ENCODE results near the gene SLC25A26. TPM values are rescaled to one million over a fixed set of nuclear protein-coding genes. Genes with fewer than 3 reads are reported as not detected.

Gene SLC25A26
- polyA plus RNA-seq, 1 donor (not counting 4 experiments of a cell fraction or from before 2014, with no cell fraction given) = 25.2 TPM

DNA sequence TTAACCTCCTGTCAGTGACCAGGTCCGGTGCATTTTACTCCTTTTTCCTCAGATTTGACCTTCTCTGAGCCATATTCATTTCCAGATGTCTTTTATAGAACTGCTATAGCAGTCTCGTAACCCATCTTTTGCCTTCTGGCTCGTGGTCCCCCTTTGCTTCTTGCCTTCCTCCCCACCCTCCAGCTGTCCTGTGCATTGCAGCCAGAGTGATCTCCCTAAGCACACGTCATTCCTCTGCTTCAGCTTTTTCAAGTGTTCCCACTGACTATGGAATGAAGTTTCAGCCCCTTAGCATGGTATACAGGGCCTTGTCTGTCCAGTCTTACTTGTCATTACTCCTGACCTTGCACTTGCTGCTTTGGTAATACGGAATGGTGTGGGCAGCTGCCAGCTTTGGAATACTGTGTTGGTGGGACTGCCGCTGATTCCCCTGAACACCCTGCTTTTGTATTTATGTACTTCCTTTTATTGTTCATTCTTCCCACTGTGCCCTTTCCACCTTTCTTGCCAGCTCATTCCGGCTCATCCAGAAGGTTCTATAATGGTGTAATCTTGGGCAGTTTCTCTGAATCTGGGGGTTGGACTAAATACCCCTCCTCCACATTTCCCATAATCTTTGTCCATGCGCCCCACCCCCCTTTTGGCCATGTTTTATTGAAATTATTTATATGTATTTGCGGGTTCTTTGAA is 38.9 kb downstream of the SLC25A26 start:
- Histone ChIP-seq H3K9ac (ENCODE audit: control insufficient read depth, extremely low read depth, insufficient read depth, low read length) (no peak overlapping the region), H3K4me2 (ENCODE audit: control insufficient read depth, extremely low read depth, insufficient read depth, low read depth, low read length) (no peak overlapping the region), H4K20me1 (ENCODE audit: control insufficient read depth, extremely low read depth, insufficient read depth, low read length) (peaks cover 5% of the 10 kb centered on the region), H3K9me1 (ENCODE audit: control insufficient read depth, extremely low read depth, insufficient read depth, low read length) (no peaks in the 10 kb centered on the region), H3K79me2 (ENCODE audit: control insufficient read depth, insufficient read depth, low read length) (no peaks in the 10 kb centered on the region), H3K4me1 (ENCODE audit: control insufficient read depth, extremely low read depth, insufficient read depth, low read length) (no peaks in the 10 kb centered on the region), H3K27ac (ENCODE audit: control insufficient read depth, insufficient read depth, low read length) (no peak overlapping the region), H3K27me3 (ENCODE audit: control insufficient read depth, extremely low read depth, insufficient read depth, low read length) (no peaks in the 10 kb centered on the region), H3K36me3 (ENCODE audit: control insufficient read depth in 2 of 2, extremely low read depth in 1 of 2, insufficient read depth in 2 of 2, low read length in 2 of 2) (peaks cover 0 to 2% of the 10 kb centered on the region in 2 experiments), H2AFZ (ENCODE audit: control insufficient read depth, low read length) (no peak overlapping the region), H3K9me3 (ENCODE audit: control insufficient read depth, low read depth, low read length) (no peaks in the 10 kb centered on the region), H3K4me3 (ENCODE audit: control insufficient read depth in 2 of 3, extremely low read depth in 1 of 3, insufficient read depth in 2 of 3, low read depth in 1 of 3, low read length in 3 of 3) (no peak overlapping the region)
- no peak for FAIRE-seq
- TF ChIP-seq, protein P1, sequence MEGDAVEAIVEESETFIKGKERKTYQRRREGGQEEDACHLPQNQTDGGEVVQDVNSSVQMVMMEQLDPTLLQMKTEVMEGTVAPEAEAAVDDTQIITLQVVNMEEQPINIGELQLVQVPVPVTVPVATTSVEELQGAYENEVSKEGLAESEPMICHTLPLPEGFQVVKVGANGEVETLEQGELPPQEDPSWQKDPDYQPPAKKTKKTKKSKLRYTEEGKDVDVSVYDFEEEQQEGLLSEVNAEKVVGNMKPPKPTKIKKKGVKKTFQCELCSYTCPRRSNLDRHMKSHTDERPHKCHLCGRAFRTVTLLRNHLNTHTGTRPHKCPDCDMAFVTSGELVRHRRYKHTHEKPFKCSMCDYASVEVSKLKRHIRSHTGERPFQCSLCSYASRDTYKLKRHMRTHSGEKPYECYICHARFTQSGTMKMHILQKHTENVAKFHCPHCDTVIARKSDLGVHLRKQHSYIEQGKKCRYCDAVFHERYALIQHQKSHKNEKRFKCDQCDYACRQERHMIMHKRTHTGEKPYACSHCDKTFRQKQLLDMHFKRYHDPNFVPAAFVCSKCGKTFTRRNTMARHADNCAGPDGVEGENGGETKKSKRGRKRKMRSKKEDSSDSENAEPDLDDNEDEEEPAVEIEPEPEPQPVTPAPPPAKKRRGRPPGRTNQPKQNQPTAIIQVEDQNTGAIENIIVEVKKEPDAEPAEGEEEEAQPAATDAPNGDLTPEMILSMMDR (optimal IDR thresholded peaks at IDR 0.05 in 1 of 3, IDR thresholded peaks at IDR 0.05 in 1 of 3, conservative IDR thresholded peaks at IDR 0.05 in 1 of 3; ENCODE audit: extremely low read depth in 1 of 3, insufficient read depth in 2 of 3, low read length in 3 of 3) = no peak
- no peak for TF ChIP-seq EZH2 (IDR thresholded peaks at IDR 0.05; ENCODE audit: low read length)
- no peak for DNase-seq (ENCODE audit: low read depth, low spot score)
- dilution Hi-C loops (cut with MboI; ENCODE audit: extremely low pct_ligation_motif_present, low sequenced_read_pairs) = no loop called here

GRCh38 chr3:66260431-66260830 is 39.6 kb downstream of the SLC25A26 start:
- no peak overlapping the region for H3K4me3 ChIP-seq (ENCODE audit: control insufficient read depth in 2 of 3, extremely low read depth in 1 of 3, insufficient read depth in 2 of 3, low read depth in 1 of 3, low read length in 3 of 3)
- no peak for DNase-seq (ENCODE audit: low read depth, low spot score)
- no peaks in the 10 kb centered on the region for H3K4me1 ChIP-seq (ENCODE audit: control insufficient read depth, extremely low read depth, insufficient read depth, low read length)
- dilution Hi-C loops (cut with MboI; ENCODE audit: extremely low pct_ligation_motif_present, low sequenced_read_pairs) = no loop called here
- no peak overlapping the region for H3K27ac ChIP-seq (ENCODE audit: control insufficient read depth, insufficient read depth, low read length)
- no peak for TF ChIP-seq EZH2 (IDR thresholded peaks at IDR 0.05; ENCODE audit: low read length)
- TF ChIP-seq, protein P1 (optimal IDR thresholded peaks at IDR 0.05 in 1 of 3, IDR thresholded peaks at IDR 0.05 in 1 of 3, conservative IDR thresholded peaks at IDR 0.05 in 1 of 3; ENCODE audit: extremely low read depth in 1 of 3, insufficient read depth in 2 of 3, low read length in 3 of 3) = no peak
- H2AFZ ChIP-seq (ENCODE audit: control insufficient read depth, low read length) = no peak overlapping the region
- no peak for FAIRE-seq
- H4K20me1 ChIP-seq (ENCODE audit: control insufficient read depth, extremely low read depth, insufficient read depth, low read length) = peaks cover 5% of the 10 kb centered on the region
- H3K9ac ChIP-seq (ENCODE audit: control insufficient read depth, extremely low read depth, insufficient read depth, low read length) = no peak overlapping the region
- no peaks in the 10 kb centered on the region for H3K9me3 ChIP-seq (ENCODE audit: control insufficient read depth, low read depth, low read length)
- no peaks in the 10 kb centered on the region for H3K27me3 ChIP-seq (ENCODE audit: control insufficient read depth, extremely low read depth, insufficient read depth, low read length)
- no peak overlapping the region for H3K4me2 ChIP-seq (ENCODE audit: control insufficient read depth, extremely low read depth, insufficient read depth, low read depth, low read length)
- H3K9me1 ChIP-seq (ENCODE audit: control insufficient read depth, extremely low read depth, insufficient read depth, low read length) = no peaks in the 10 kb centered on the region
- H3K36me3 ChIP-seq (ENCODE audit: control insufficient read depth in 2 of 2, extremely low read depth in 1 of 2, insufficient read depth in 2 of 2, low read length in 2 of 2) = peaks cover 0 to 2% of the 10 kb centered on the region in 2 experiments
- no peaks in the 10 kb centered on the region for H3K79me2 ChIP-seq (ENCODE audit: control insufficient read depth, insufficient read depth, low read length)
